Measurements from ENCODE around the gene TRAPPC10.

TRAPPC10 gene, protein sequence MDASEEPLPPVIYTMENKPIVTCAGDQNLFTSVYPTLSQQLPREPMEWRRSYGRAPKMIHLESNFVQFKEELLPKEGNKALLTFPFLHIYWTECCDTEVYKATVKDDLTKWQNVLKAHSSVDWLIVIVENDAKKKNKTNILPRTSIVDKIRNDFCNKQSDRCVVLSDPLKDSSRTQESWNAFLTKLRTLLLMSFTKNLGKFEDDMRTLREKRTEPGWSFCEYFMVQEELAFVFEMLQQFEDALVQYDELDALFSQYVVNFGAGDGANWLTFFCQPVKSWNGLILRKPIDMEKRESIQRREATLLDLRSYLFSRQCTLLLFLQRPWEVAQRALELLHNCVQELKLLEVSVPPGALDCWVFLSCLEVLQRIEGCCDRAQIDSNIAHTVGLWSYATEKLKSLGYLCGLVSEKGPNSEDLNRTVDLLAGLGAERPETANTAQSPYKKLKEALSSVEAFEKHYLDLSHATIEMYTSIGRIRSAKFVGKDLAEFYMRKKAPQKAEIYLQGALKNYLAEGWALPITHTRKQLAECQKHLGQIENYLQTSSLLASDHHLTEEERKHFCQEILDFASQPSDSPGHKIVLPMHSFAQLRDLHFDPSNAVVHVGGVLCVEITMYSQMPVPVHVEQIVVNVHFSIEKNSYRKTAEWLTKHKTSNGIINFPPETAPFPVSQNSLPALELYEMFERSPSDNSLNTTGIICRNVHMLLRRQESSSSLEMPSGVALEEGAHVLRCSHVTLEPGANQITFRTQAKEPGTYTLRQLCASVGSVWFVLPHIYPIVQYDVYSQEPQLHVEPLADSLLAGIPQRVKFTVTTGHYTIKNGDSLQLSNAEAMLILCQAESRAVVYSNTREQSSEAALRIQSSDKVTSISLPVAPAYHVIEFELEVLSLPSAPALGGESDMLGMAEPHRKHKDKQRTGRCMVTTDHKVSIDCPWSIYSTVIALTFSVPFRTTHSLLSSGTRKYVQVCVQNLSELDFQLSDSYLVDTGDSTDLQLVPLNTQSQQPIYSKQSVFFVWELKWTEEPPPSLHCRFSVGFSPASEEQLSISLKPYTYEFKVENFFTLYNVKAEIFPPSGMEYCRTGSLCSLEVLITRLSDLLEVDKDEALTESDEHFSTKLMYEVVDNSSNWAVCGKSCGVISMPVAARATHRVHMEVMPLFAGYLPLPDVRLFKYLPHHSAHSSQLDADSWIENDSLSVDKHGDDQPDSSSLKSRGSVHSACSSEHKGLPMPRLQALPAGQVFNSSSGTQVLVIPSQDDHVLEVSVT

DNA sequence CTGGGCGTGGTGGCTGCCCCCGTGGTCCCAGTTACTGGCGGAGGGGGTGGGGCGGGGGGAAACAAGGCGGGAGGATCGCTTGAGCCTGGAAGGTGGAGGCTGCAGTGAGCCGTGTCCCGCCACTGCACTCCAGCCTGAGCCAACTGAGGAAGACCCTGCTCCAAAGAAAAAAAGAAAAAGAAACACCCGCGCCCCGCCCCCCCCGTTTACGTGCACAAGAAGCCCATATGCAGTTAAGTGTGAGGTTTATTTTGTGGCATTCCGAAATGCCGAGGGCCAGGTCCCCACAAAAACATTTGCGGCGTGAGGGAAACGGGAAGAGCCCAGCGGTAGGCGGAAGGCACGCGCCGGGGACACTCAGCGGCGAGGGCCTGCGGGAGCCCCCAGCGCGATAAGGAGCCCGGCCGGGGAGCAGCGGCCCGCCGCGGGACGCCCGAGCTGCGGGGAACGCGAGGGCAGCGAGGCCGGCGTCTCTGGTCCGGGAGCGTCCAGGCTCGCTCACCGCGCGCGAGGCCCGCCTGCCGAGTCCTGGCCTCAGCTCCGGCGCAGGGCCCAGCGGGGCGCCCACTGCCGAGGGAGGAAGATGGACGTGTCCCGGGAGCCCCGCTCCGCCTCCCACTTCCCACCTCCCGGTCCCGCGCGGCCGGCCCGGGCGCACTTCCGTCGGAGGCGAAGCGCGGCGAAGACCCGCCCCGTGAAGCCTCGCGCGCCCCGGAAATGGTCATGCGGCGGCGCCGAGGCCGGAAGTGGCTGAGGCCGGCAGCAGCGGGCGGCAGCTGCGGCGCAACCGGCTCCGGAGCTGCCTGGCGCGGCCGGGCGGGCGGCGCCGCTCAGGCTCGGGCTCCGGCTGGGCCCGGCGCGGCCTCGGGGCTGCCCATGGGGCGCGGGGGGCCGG is at the start of gene TRAPPC10:
Gene TRAPPC10 (plus strand): TSS at position 731 of the 895 bp plus-strand sequence. CDS start 185 bp downstream, outside the sequence.
- peak; percentile 77 for DNase-seq (ENCODE audit: low read depth)

DNA sequence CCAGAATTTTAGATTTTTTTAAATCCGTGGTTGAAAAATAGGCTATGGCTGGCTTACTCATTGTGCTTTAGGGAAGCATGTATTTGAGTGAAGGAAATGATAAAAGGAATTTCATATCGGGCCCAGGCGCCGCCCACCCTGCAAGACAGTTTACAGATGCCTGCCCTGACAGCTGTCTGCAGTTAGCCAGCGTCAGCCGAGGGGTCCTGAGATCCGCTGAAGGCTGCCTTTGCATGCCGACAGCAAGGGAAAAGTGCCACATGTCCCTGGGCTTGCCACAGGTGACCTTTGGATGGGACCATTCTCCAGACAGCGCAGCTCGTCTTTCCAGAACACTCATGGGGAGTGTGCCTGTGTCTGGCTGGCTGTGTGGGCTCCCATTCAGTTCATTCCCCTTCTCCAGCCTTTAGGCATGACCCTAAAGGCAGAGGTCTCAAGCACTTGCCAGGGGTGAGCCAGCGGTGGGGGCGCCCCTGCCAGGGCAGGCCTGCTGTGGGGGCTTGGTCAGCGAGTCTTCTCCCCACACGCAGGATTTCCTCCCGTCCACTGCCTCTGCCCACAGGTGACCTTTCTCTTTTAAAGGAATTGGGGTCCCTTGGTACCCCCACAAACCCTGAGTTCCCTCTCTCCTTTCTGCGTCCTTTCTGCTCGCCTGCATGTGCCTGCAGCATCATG is 46.1 kb upstream of the TRAPPC10 start:
- no peak for DNase-seq (ENCODE audit: low read depth)

DNA sequence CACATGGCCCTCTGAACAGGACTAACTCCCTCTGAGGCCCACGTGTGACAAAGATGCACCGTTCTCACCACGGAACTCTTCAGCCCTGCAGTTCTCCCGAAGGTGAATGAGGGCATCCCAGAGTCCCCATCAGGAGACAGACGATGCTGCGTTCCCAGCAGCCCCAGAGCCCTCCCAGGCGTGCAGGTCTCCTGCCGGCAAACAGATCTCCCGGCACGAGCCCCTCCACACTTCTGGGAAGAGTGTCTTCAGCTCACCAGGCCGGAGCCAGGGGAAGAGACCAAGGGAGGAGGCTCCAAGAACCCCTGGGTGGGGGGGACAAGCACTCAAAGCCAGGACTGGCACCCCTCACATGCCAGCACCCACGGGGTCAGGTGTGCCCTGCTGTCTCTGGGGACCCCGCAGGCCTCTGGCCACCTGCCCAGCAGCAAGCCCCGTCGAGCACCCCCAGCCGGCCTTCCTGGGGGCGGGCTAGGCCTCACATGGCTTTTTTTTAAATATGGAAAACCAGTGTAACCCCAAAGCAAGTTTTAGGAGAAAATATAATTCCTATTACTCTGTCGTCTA is 45.1 kb upstream of the TRAPPC10 start:
- DNase-seq (ENCODE audit: low read depth), result no peak

DNA sequence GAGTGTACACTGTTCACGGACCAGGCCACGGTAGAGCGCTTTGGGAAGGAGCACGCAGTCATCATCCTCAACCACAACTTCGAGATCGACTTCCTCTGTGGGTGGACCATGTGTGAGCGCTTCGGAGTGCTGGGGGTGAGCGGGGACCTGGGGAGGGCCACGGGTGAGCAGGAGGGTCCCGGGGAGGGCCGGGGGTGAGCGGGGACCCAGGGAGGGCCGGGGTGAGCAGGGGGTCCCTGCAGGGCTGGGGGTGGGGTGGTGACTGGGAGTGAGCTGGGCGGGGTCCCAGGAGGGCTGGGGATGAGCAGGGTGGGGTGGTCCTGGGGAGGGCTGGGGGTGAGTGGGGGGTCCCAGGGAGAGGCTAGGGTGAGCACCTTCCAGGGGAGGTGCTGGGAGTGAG is 44.1 kb upstream of the TRAPPC10 start:
- DNase-seq (ENCODE audit: low read depth), result no peak

DNA sequence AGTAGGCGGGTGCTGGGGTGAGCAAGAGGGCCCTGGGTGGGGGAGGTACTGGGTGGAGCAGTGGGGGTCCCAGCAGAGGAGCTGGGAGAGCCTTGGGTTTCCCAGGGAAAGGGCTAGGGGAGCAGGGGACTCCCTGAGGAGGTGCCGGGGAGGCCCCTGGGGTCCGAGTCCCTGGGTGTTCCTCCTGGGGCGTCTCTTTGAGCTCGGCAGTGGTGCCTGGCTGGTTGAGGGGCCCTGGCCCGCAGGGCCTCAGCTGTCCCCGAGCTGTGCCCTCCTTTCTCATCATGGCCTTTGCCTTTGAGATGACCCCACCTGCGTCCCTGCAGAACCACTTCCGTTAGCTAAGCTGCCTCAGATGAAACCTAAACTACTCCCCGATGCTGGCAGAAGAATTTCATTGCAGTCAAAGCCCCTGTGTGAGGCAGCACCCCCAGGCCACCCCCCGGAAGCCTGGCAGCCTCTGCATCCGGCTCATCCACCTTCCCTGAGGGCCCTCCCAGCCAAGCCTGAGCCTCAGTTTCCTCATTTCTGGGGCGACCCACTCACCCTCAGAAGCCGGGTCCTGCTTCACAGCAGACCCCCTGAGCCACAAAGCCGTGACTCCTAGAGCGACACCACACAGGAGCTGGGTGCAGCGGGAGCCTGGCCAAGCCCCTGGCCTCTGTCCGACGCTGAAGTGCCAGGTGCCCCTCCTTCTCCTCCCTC is 43.5 kb upstream of the TRAPPC10 start:
- DNase-seq (ENCODE audit: low read depth), result no peak

DNA sequence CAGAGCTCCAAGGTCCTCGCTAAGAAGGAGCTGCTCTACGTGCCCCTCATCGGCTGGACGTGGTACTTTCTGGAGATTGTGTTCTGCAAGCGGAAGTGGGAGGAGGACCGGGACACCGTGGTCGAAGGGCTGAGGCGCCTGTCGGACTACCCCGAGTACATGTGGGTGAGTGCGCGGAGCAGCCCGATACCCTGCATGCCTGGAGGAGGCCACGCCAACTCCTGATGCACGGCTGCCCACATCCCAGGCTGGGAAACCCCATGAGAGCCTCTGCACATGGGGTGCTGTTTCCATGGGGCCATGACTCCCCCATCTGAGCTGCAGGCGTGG is 43.0 kb upstream of the TRAPPC10 start:
- DNase-seq (ENCODE audit: low read depth), result no peak

DNA sequence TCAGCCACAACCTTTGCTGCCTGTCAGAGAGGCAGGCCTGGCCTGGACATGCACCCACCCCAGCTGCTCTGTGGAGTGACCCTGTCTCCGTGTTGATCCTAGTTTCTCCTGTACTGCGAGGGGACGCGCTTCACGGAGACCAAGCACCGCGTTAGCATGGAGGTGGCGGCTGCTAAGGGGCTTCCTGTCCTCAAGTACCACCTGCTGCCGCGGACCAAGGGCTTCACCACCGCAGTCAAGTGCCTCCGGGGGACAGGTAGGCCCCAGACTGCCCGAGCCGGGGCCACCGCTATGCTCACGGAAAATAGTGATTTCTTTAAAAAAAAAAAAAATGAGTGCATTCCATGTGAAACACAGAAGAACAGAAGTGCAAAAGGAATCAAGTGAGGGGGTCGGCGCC is 41.6 kb upstream of the TRAPPC10 start:
- DNase-seq (ENCODE audit: low read depth), result no peak

DNA sequence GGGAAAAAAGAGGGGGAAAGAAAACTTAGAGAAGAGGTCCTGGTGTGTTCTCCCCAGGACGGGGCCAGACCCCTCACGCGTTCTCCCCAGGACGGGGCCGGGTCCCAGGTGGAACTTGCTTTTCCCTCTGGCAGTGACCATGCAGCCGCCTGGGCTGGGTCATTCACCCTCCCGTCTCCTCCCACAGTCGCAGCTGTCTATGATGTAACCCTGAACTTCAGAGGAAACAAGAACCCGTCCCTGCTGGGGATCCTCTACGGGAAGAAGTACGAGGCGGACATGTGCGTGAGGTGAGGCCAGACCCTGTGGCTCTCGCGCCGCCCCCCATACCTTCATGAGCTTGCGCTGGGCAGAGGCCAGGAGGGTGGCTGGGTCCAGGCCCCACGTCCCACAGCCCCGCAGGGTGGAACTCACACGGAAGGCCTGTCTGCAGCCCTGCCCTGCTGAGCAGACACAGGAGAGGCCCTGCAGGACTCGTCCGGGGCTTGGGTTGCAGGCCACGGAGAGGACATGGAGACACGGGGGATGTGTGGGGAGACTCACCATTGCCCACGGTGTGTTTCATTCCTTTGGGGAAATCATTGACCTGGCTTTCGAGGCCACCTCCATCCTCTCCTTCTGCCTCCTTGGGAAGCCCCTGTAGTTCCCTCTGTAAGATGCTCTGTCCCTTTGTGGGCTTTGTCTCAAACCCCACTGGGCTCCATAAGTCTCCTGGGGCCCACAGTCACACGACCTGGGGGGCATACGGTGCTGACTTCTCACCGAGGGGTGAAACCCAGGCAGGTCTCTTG is 40.7 kb upstream of the TRAPPC10 start:
- no peak for DNase-seq (ENCODE audit: low read depth)

DNA sequence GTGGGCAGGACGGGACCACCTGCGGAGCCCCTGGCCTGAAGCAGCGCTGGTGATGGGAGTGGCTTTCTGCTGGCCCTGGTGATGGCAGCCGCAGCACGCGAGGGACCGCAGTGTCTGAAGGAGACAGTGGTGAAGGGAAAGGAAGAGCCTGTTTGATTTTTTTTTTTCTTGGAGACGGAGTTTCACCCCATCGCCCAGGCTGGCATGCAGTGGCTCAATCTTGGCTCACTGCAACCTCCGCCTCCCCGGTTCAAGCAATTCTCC is 40.2 kb upstream of the TRAPPC10 start:
- no peak for DNase-seq (ENCODE audit: low read depth)

DNA sequence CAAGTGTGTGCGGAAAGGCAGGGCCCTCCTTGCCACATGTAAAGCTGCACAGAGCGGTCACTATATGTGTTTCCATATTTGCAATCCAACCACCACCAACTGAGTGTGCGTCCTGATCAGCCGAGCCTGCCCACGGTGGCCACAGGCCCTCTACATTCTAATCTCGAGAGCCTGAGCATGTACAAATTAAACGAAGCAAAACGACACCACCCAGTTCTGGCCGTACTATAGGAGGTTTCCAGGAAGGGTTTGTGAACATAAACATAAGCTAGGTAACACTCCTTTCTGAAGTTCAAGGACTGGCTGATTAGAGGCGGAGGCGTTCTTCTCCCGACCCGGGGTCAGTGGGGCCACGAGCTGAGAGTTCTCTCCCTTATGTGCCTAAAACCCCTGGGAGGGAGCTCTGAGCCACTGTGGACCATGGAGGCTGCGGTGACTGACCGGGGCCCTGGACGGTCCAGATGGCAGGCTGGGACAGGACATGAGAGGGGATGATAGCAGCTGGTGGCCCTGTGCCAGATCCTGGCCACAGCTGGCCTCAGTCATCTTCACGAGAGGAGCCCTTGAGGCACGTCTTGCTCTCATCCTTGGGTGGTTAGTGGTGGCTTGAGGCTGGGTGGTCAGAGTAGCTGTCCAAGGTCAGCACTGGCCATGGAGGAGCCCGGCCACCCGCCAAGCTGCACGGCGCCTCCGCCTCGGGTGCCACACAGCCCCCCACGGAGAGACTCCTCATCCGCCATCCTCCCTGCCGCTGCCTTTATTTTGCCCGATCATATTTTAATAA is 39.1 kb upstream of the TRAPPC10 start:
- no peak for DNase-seq (ENCODE audit: low read depth)

DNA sequence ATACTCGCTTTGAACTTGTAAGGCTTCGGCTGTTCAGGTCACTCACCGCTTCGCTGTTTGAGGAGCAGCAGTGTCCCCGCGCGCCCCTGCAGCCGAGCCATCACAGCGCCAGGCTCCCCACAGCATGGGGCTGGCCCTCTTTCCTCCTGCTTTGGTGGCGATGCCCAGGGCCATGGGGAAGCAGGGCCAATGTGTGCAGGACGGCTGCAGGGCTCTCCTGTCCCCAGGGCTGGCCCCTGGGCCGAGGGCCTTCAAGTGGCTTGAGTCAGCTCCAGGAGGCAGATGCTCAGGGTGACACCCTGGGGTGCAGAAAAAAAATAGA is 38.5 kb upstream of the TRAPPC10 start:
- no peak for DNase-seq (ENCODE audit: low read depth)

DNA sequence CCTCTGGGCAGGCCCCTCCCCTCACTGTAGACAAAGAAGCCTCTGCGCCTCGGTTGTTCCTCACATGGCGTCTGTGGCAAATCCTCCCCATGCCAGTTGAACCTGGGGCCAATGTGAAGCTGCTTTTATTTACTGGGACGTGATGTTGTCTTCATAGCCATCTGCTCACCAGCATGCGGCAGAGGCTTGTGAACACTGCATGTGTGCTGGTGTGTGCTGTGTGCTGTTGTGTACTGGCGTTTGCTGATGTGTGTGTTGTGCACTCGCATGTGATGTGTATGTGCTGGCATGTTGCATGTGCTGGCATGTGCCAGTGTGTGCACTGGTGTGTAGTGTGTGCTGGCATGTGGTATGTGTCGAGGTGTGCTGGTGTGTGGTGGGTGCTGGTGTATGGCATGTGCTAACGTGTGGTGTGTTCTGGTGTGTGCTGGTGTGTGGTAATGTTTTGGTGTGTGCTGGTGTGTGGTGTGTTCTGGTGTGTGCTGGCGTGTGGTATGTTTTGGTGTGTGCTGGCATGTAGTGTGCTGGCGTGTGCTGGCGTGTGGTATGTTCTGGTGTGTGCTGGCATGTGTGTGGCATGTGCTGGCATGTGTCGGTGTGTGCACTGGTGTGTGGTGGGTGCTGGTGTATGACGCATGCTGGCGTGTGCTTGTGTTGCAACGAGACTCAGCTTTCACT is 37.2 kb upstream of the TRAPPC10 start:
- DNase-seq (ENCODE audit: low read depth), result no peak

DNA sequence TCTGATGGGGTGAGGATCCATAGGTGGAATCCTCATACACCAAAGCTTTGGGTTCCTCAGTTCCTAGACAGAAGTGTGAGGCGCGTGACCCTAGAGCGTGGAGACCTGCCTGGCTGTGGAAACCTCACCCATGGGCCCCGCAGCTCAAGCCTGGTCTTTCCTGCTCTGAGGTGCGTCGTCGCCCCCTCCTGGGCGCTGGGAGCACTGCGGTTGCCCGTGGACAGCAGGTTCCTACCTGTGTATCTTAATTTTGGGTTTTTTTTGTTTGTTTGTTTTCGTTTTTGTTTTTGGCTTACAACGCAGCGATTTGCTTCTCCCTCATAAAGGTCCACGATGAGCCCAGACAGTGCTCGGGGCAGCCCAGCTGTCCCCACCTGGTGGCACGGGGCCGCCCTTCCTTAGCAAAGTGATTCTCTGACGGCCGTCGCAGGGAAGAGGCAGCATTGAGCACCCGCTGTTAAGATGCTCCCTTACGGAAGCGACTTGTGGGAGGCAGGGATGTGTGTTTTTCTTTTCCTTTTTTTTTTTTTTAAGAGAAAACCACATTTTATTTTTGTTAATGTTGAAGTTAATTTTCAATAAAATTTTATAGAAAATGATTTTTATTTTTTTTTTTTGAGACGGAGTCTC is 36.5 kb upstream of the TRAPPC10 start:
- DNase-seq (ENCODE audit: low read depth), result peak; percentile 18

DNA sequence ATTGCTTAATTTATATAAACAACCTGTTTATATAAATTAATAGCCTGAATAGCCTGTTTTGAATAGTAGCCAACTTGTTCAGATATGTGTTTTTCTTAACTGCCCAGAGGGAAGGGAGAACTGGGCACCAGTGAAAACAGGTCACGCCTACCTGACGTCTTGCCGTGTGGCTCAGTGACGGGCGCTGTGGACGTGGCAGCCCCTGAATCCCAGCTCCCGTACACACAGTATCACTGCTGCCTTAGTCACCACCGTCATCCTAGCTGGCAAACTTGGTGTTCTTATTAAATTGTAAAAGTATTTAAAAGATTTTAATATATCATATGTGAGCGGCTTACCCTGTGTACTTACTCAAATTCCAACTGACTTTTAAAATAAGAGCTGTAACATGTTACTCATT is 35.4 kb upstream of the TRAPPC10 start:
- DNase-seq (ENCODE audit: low read depth), result no peak

DNA sequence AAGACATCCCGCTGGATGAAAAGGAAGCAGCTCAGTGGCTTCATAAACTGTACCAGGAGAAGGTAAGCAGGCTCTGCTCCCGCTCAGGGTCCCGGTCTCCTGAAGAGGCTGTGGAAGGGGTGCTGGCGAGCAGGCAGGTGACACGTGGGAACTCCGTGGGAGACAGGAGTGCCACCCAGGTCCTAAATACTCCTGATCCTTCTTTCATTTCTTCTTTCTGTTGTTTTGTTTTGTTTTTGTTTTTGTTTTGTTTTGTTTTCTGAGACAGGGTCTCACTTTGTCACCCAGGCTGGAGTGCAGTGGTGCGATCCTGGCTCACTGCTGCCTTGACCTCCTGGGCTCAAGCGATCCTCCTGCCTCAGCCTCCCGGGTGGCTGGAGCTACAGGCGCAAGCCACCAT is 34.0 kb upstream of the TRAPPC10 start:
- no peak for DNase-seq (ENCODE audit: low read depth)

DNA sequence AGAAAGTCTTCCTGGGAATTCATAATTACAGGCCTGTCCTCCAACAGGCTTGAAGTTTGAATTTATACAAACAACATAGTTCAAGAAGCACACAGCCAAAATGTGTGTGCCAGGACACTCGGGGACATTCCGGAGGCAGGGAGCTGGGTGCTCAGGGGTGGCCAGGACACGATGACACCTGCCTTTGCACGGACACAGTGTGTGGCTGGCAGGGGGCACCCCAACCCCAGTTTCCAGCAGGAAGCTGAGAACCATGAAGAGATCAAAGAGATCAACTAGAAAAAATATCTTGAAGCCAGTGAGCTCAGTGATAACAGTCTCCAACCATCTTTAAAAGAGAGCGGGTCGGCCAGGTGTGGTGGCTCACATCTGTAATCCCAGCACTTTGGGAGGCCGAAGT is 32.5 kb upstream of the TRAPPC10 start:
- no peak for DNase-seq (ENCODE audit: low read depth)

DNA sequence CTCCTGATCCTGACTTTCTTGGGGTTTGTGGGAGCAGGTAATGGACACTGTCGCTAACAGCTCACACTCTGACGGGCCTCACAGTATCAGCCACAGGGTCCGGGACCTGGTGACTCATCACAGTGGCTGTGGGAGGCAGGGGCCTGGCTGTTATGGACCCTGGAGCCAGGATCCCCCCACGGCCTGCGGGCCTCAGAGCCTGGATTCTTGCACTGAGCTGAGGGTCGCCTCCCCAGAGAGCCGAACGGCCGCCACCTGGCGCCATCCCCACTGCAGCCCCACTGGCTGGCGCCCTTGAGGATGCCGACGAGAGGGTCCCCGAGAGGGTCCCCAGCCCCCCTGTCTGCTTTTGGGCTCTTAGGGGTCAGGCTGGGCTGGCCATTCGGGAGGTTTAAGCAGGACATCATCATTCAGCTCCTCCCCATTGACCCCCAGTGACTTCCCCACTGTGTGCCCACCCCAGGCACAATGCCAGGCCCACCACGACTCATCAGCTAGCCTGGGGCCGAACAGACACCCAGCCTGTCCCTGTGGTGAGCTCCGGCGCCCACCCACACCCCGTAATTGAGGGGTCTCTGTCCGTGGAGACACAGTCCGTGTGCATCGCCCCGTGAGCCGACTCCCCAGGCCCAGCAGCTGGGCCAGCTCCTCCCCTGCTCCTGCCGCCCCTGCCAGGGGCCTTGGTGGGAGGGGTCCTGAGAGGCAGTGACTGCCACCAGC is 30.8 kb upstream of the TRAPPC10 start:
- DNase-seq (ENCODE audit: low read depth), result no peak
